H9 (cell line): ENCODE data around the gene LRPPRC. TPM values are rescaled to one million over a fixed set of nuclear protein-coding genes. Genes with fewer than 3 reads are reported as not detected.

ENCODE experiments used
- DNase-seq: peaks from one replicate; pipeline ENCODE4 v3.0.0-alpha.2; 2017
- H2AFZ ChIP-seq: one replicate; pipeline ENCODE4 v1.6.1; 2013; ENCODE audit warnings: mild to moderate bottlenecking, low read length, control low read depth, moderate library complexity
- H2AK5ac ChIP-seq: 2 replicates; pipeline ENCODE4 v1.6.1; 2013; ENCODE audit warnings: low read length, control low read depth, mixed read lengths; ENCODE audit not compliant: insufficient read length
- H2BK120ac ChIP-seq: one replicate; pipeline ENCODE4 v1.6.1; 2013; ENCODE audit warnings: low read depth, mild to moderate bottlenecking, low read length, control low read depth, inconsistent platforms; ENCODE audit not compliant: poor library complexity, severe bottlenecking
- H2BK12ac ChIP-seq: 2 replicates; pipeline ENCODE4 v1.6.1; 2013; ENCODE audit warnings: low read length, control low read depth, mixed read lengths, low read depth; ENCODE audit not compliant: insufficient read length
- H2BK15ac ChIP-seq: 2 replicates; pipeline ENCODE4 v1.6.1; 2013; ENCODE audit warnings: low read depth, low read length, control low read depth
- H2BK20ac ChIP-seq: one replicate; pipeline ENCODE4 v1.6.1; 2013; ENCODE audit warnings: low read depth, mild to moderate bottlenecking, low read length, control low read depth, inconsistent platforms; ENCODE audit not compliant: poor library complexity, severe bottlenecking
- H2BK5ac ChIP-seq: 2 replicates; pipeline ENCODE4 v1.6.1; 2013; ENCODE audit warnings: low read length, control low read depth, mixed read lengths; ENCODE audit not compliant: insufficient read length
- H3K14ac ChIP-seq: 2 replicates; pipeline ENCODE4 v1.6.1; 2013; ENCODE audit warnings: low read length, control low read depth; ENCODE audit not compliant: insufficient read depth
- H3K18ac ChIP-seq: 2 replicates; pipeline ENCODE4 v1.6.1; 2013; ENCODE audit warnings: low read depth, mild to moderate bottlenecking, mixed read lengths, low read length, control low read depth; ENCODE audit not compliant: insufficient read length
- H3K23ac ChIP-seq: 2 replicates; pipeline ENCODE4 v1.6.1; 2013; ENCODE audit warnings: low read length, control low read depth, mixed read lengths, low read depth; ENCODE audit not compliant: insufficient read length
- H3K23me2 ChIP-seq: 2 replicates; pipeline ENCODE4 v1.6.1; 2013; ENCODE audit warnings: low read depth, mild to moderate bottlenecking, mixed read lengths, low read length, control low read depth; ENCODE audit not compliant: insufficient read length, poor library complexity, severe bottlenecking
- H3K27ac ChIP-seq: 2 replicates; pipeline ENCODE4 v1.5.1; 2013; ENCODE audit warnings: low read length, control low read depth, mixed read lengths, low read depth; ENCODE audit not compliant: insufficient read length
- H3K27me3 ChIP-seq: 2 replicates; pipeline ENCODE4 v1.6.1; 2013; ENCODE audit warnings: low read length, control low read depth, inconsistent platforms; ENCODE audit not compliant: insufficient read depth
- H3K4ac ChIP-seq: 2 replicates; pipeline ENCODE4 v1.6.1; 2013; ENCODE audit warnings: low read depth, mild to moderate bottlenecking, control low read depth, inconsistent platforms, low read length, moderate library complexity
- H3K4me1 ChIP-seq: 2 replicates; pipeline ENCODE4 v1.6.1; 2013; ENCODE audit warnings: low read length, control low read depth, inconsistent platforms; ENCODE audit not compliant: insufficient read depth
- H3K4me2 ChIP-seq: 2 replicates; pipeline ENCODE4 v1.6.1; 2013; ENCODE audit warnings: low read length, control low read depth, mixed read lengths; ENCODE audit not compliant: insufficient read length, insufficient read depth
- H3K56ac ChIP-seq: 2 replicates; pipeline ENCODE4 v1.6.1; 2013; ENCODE audit warnings: low read depth, mild to moderate bottlenecking, mixed read lengths, low read length, control low read depth; ENCODE audit not compliant: insufficient read length
- H3K79me1 ChIP-seq: 2 replicates; pipeline ENCODE4 v1.6.1; 2013; ENCODE audit warnings: low read depth, mild to moderate bottlenecking, moderate library complexity, low read length, control low read depth, inconsistent platforms; ENCODE audit not compliant: insufficient read depth, poor library complexity, severe bottlenecking
- H3K79me2 ChIP-seq: 2 replicates; pipeline ENCODE4 v1.6.1; 2013; ENCODE audit warnings: low read length, control low read depth, inconsistent platforms; ENCODE audit not compliant: insufficient read depth
- H3K9ac ChIP-seq: 2 replicates; pipeline ENCODE4 v1.6.1; 2013; ENCODE audit warnings: low read length, control low read depth, mixed read lengths; ENCODE audit not compliant: insufficient read length; ENCODE audit errors: extremely low read depth
- H3K9me3 ChIP-seq: one replicate; pipeline ENCODE4 v1.6.1; 2013; ENCODE audit warnings: low read depth, low read length, inconsistent platforms; ENCODE audit not compliant: control insufficient read depth
- H3T11ph ChIP-seq: one replicate; pipeline ENCODE4 v1.6.1; 2013; ENCODE audit warnings: mild to moderate bottlenecking, low read length, control low read depth, inconsistent platforms
- H4K20me1 ChIP-seq: one replicate; pipeline ENCODE4 v1.6.1; 2013; ENCODE audit not compliant: control insufficient read depth, insufficient read length, insufficient read depth
- H4K5ac ChIP-seq: 2 replicates; pipeline ENCODE4 v1.6.1; 2013; ENCODE audit warnings: low read depth, mild to moderate bottlenecking, mixed read lengths, low read length, control low read depth; ENCODE audit not compliant: insufficient read length
- H4K8ac ChIP-seq: replicated peaks from 2 replicates; pipeline ENCODE4 v1.6.1; 2013; ENCODE audit warnings: low read length, control low read depth, mixed read lengths, low read depth; ENCODE audit not compliant: insufficient read length
- H4K91ac ChIP-seq: 2 replicates; pipeline ENCODE4 v1.6.1; 2013; ENCODE audit warnings: low read depth, mild to moderate bottlenecking, moderate library complexity, mixed read lengths, low read length, control low read depth; ENCODE audit not compliant: insufficient read length
- H3K27ac Mint-ChIP-seq, 3 experiments: 2 replicates in 2 of 3; 3 replicates in 1 of 3; pipeline ENCODE4 v1.8.0; 2020 to 2021; ENCODE audit warnings: mixed read lengths in 3 of 3, mild to moderate bottlenecking in 1 of 3, moderate library complexity in 1 of 3
- H3K27me3 Mint-ChIP-seq: 2 replicates; pipeline ENCODE4 v1.8.0; 2021; ENCODE audit warnings: low read depth, mild to moderate bottlenecking, moderate library complexity, mixed read lengths
- H3K36me3 Mint-ChIP-seq, 3 experiments: 2 replicates in 2 of 3; 3 replicates in 1 of 3; pipeline ENCODE4 v1.8.0; 2020 to 2021; ENCODE audit warnings: low read depth in 3 of 3, mixed read lengths in 3 of 3; ENCODE audit not compliant: insufficient read depth in 1 of 3
- H3K4me1 Mint-ChIP-seq, 2 experiments: 2 replicates each; pipeline ENCODE4 v1.8.0; 2020; ENCODE audit warnings: mixed read lengths in 2 of 2
- H3K4me3 Mint-ChIP-seq, 2 experiments: 2 replicates in 1 of 2; 3 replicates in 1 of 2; pipeline ENCODE4 v1.8.0; 2020 to 2021; ENCODE audit warnings: mild to moderate bottlenecking in 2 of 2, mixed read lengths in 2 of 2, moderate library complexity in 1 of 2
- H3K9me3 Mint-ChIP-seq, 2 experiments: 2 replicates in 1 of 2; 3 replicates in 1 of 2; pipeline ENCODE4 v1.8.0; 2020; ENCODE audit warnings: mild to moderate bottlenecking in 2 of 2, mixed read lengths in 2 of 2, moderate library complexity in 1 of 2
- WGBS: extraction: QIAGEN DNeasy Blood & Tissue Kit; methylation state at CpG from one replicate; pipeline ENCODE4 v1.1.7; 2013; ENCODE audit warnings: missing lambda C conversion rate, low lambda C conversion rate, mixed read lengths; ENCODE audit not compliant: insufficient read length; ENCODE audit errors: extremely low coverage; 5-methylcytosine and 5-hydroxymethylcytosine counted together
- total RNA-seq: library from RNA; stranded (reverse); gene quantifications from 2 replicates; pipeline ENCODE4 v1.2.1, GENCODE V29; 2021
- TF ChIP-seq, protein P1 (sequence below): fragments of 200-600 bp; sonication (generic); conservative IDR thresholded peaks from 3 replicates; pipeline ENCODE4 v1.8.0; 2021; ENCODE audit warnings: antibody characterized with exemption, mild to moderate bottlenecking

The LRPPRC gene
- total RNA-seq, 1 experiment from 2014 or later: 182 TPM

DNA sequence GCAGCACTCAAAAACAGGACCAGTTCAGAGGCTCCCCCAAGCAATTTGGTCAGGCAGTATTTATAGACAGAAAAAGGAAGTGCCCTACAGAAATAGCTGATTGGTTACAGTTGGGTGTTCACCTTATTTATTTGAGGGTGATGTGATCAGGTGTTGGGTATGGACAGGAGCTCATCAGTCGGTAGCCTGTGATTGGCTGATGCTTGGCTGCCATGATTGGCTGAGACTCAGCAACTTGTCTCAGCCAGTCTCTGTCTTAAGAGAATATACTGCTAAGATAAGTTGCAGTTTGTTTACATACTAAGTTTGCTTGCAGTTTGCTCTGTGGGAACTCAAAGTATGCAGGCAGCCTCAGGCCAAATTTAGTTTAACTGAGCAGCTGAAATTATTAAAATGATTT lies 147.6 kb downstream of the LRPPRC start:
- no peak overlapping the region for H3K4ac ChIP-seq
- no peak overlapping the region for H2AK5ac ChIP-seq
- no peak overlapping the region for H3K9ac ChIP-seq
- no peak overlapping the region for H4K8ac ChIP-seq
- no peaks in the 10 kb centered on the region for H3K27me3 ChIP-seq
- no peaks in the 10 kb centered on the region for H3K4me1 ChIP-seq
- H2BK12ac ChIP-seq: no peak overlapping the region
- no peak overlapping the region for H3K18ac ChIP-seq
- H3K23me2 ChIP-seq: no peaks in the 10 kb centered on the region
- H4K91ac ChIP-seq: no peak overlapping the region
- no peaks in the 10 kb centered on the region for H3K9me3 ChIP-seq
- Mint-ChIP-seq H3K9me3 (no peaks in the 10 kb centered on the region), H3K27me3 (peaks cover 7% of the 10 kb centered on the region; the same call in 1 of the 2 replicates), H3K36me3 (no peaks in the 10 kb centered on the region), H3K4me3 (no peak overlapping the region), H3K4me1 (no peaks in the 10 kb centered on the region), H3K27ac (no peak overlapping the region)
- H4K20me1 ChIP-seq: no peaks in the 10 kb centered on the region
- no peak overlapping the region for H3K4me2 ChIP-seq
- DNase-seq: no peak
- H2BK20ac ChIP-seq: no peak overlapping the region
- no peak overlapping the region for H3K23ac ChIP-seq
- H2BK5ac ChIP-seq: no peak overlapping the region
- H3T11ph ChIP-seq: no peak overlapping the region
- no peak overlapping the region for H3K14ac ChIP-seq
- H3K79me1 ChIP-seq: no peaks in the 10 kb centered on the region
- H2BK120ac ChIP-seq: no peak overlapping the region
- no peak overlapping the region for H3K56ac ChIP-seq
- H3K27ac ChIP-seq: no peak overlapping the region
- no CpG with 5 or more reads among the region's 1 CpG for WGBS
- H4K5ac ChIP-seq: no peak overlapping the region
- TF ChIP-seq, protein P1, sequence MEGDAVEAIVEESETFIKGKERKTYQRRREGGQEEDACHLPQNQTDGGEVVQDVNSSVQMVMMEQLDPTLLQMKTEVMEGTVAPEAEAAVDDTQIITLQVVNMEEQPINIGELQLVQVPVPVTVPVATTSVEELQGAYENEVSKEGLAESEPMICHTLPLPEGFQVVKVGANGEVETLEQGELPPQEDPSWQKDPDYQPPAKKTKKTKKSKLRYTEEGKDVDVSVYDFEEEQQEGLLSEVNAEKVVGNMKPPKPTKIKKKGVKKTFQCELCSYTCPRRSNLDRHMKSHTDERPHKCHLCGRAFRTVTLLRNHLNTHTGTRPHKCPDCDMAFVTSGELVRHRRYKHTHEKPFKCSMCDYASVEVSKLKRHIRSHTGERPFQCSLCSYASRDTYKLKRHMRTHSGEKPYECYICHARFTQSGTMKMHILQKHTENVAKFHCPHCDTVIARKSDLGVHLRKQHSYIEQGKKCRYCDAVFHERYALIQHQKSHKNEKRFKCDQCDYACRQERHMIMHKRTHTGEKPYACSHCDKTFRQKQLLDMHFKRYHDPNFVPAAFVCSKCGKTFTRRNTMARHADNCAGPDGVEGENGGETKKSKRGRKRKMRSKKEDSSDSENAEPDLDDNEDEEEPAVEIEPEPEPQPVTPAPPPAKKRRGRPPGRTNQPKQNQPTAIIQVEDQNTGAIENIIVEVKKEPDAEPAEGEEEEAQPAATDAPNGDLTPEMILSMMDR: no peak
- no peak overlapping the region for H2BK15ac ChIP-seq
- no peaks in the 10 kb centered on the region for H3K79me2 ChIP-seq
- H2AFZ ChIP-seq: no peak overlapping the region
